Coronary artery (tissue), 2 donors: Measurements from ENCODE around the gene CALHM3.

ENCODE experiments used
- DNase-seq: peaks from one replicate; pipeline ENCODE4 v3.0.0-alpha.2; 2017; ENCODE audit warnings: low spot score
- H3K27ac ChIP-seq, 2 donors: fragments of 200-600 bp; sonication (generic); one replicate each; pipeline ENCODE4 v1.5.1; 2016 to 2019
- H3K4me3 ChIP-seq: fragments of 200-600 bp; sonication (generic); 2 replicates; pipeline ENCODE4 v1.5.1; 2016; ENCODE audit warnings: mild to moderate bottlenecking, moderate library complexity
- TF ChIP-seq, protein P1 (sequence below): fragments of 200-600 bp; sonication (generic); IDR thresholded peaks from one replicate; pipeline ENCODE4 v1.5.1; 2019; ENCODE audit warnings: antibody characterized with exemption

Gene CALHM3

DNA sequence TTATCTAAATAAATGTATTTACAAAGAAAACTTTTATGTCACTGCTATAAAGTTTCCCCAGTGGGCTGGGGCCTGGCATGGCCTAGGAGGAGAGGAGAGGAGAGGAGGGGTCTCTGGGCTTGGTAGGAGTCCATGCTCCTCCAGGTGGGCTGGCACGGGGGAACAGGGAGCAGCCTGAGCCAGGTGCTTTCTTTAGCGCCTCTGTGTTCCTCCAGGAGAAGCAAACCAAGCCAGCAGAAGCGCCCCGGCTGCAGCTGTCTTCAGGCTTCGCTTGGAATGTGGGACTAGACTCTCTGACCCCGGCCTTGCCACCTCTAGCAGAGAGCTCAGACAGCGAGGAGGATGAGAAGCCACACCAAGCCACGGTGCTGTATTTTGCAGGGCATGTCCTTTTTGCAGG lies 37.4 kb downstream of the CALHM3 start:
- TF ChIP-seq, protein P1, sequence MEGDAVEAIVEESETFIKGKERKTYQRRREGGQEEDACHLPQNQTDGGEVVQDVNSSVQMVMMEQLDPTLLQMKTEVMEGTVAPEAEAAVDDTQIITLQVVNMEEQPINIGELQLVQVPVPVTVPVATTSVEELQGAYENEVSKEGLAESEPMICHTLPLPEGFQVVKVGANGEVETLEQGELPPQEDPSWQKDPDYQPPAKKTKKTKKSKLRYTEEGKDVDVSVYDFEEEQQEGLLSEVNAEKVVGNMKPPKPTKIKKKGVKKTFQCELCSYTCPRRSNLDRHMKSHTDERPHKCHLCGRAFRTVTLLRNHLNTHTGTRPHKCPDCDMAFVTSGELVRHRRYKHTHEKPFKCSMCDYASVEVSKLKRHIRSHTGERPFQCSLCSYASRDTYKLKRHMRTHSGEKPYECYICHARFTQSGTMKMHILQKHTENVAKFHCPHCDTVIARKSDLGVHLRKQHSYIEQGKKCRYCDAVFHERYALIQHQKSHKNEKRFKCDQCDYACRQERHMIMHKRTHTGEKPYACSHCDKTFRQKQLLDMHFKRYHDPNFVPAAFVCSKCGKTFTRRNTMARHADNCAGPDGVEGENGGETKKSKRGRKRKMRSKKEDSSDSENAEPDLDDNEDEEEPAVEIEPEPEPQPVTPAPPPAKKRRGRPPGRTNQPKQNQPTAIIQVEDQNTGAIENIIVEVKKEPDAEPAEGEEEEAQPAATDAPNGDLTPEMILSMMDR: no peak
- Histone ChIP-seq H3K27ac (peak overlapping the region; percentile 62 to 68), H3K4me3 (no peak overlapping the region)

DNA sequence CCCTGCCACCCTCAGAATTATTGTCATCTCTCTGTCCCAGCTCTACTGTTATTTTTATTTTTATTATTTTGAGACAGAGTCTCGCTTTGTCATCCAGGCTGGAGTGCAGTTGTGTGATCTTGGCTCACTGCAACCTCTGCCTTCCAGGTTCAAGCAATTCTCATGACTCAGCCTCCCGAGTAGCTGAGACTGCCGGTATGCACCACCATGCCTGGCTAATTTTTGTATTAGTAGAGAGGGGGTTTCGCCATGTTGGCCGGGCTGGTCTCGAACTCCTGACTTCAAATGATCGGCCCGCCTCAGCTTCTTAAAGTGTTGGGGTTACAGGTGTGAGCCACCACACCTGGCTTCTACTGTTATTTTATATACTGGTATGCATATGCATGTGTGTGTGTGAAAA lies 37.8 kb downstream of the CALHM3 start:
- TF ChIP-seq, protein P1: no peak
- H3K4me3 ChIP-seq: no peak overlapping the region
- DNase-seq: no peak
- H3K27ac ChIP-seq: peak overlapping the region in 1 of 2 donors; percentile 62

More for the DNA sequence above, 37.4 kb downstream of the CALHM3 start:
- DNase-seq: no peak

DNA sequence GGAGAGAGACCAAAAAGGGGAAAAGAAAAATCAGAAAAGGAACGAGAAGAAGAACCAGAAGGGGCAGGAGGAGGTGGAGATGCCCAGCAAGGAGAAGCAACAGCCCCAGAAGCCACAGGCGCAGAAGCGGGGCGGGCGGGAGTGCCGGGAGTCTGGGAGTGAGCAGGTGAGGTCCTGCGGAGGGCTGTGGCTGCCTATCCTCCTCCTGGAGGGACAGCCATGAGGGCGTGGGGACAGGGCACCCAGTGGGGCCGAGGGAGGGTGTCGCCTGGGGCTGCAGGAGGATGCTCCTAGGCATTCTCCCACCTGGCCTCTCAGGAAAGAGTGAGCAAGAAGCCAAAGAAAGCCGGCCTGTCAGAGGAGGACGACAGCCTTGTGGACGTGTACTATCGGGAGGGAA lies 38.6 kb downstream of the CALHM3 start:
- no peak for DNase-seq
- TF ChIP-seq, protein P1: no peak
- Histone ChIP-seq H3K4me3 (no peak overlapping the region), H3K27ac (no peak overlapping the region)

DNA sequence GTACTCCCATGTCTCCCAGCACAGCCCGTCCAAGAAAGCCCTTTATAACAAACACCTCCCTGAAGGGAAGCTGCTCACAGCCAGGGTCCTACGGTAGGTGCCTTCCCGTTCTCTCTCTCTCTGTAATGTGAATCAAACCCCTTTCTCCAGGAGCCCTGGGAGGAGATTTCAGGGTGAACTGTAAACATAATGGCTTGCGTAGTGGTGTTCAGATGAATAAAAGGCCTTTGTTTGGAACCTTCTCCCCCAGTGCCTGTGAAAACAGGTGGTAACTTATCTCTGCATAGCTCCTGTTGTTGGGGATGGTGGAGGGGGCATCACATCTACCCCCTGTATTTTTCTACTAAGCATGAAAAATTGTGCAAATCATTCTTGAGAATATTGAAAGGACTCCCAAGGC lies 39.3 kb downstream of the CALHM3 start:
- no peak for DNase-seq
- Histone ChIP-seq H3K27ac (no peak overlapping the region), H3K4me3 (no peak overlapping the region)
- TF ChIP-seq, protein P1: no peak

DNA sequence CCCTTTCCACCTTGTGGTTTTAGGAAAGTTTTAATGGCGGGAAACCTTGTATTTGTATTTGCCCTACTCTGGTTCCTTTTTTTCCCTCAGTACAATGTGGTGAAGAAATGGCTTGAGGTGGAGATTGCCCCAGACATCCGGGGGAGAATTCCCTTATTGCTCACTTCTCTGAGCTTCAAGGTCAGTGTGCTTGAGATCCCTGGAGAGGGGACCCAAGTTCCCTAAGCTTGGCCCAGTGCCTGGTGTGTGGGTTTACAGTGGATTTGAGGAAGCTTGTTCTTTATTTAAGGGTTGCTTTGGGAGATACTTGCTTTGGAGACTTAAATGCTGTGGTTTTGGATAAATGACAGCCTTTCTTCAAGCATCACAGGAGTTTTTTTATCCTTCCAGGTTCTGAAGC lies 45.2 kb downstream of the CALHM3 start:
- TF ChIP-seq, protein P1: no peak
- no peak overlapping the region for H3K27ac ChIP-seq
- no peak for DNase-seq
- H3K4me3 ChIP-seq: no peak overlapping the region

DNA sequence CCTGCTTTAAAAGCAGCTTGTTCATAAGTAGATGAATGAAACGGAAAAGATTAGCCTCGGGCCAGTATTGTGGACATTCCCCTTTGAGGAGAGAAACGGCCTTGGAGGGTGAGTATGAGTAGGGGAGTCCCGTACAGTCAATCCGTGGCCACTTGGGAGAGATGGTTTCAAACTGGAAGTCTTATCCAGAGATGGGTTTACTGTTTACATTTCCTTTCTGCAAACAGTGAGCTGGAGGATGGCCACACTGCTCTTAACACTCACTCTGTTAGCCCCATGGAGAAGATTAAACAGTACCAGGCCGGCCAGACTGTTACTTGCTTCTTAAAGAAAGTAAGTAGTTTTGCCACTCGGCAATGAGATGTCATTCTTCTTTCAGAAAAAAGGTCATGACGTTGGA lies 47.1 kb downstream of the CALHM3 start:
- TF ChIP-seq, protein P1: no peak
- Histone ChIP-seq H3K4me3 (no peak overlapping the region), H3K27ac (no peak overlapping the region)
- DNase-seq: no peak

DNA sequence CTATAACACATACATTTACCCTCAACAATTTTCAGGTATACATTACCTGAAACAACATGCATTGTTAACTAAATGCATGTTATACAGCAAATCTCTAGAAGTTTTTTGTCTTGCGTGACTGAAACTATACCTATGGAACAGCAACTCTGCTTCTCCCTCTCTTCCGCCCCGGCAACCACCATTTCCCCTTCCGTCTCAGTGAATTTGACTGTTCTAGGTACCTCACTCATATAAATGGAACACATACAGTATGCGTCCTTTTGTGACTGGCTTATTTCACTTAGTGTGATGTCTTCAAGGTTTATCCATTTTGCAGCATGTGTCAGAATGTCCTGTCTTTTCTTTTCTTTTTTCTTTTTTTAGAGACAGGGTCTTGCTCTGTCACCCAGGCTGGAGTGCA lies 49.4 kb downstream of the CALHM3 start:
- no peak for DNase-seq
- H3K4me3 ChIP-seq: no peak overlapping the region
- TF ChIP-seq, protein P1: no peak
- H3K27ac ChIP-seq: no peak overlapping the region
